ENCODE results near the gene EDRF1. TPM values are rescaled to one million over a fixed set of nuclear protein-coding genes. Genes with fewer than 3 reads are reported as not detected.

The EDRF1 gene
- total and polyA plus RNA-seq, 10 of the 15 experiments (the other 5 are each of a cell fraction or from before 2014, with no cell fraction given): 16.8 to 99.7 (median 42.9) TPM

DNA sequence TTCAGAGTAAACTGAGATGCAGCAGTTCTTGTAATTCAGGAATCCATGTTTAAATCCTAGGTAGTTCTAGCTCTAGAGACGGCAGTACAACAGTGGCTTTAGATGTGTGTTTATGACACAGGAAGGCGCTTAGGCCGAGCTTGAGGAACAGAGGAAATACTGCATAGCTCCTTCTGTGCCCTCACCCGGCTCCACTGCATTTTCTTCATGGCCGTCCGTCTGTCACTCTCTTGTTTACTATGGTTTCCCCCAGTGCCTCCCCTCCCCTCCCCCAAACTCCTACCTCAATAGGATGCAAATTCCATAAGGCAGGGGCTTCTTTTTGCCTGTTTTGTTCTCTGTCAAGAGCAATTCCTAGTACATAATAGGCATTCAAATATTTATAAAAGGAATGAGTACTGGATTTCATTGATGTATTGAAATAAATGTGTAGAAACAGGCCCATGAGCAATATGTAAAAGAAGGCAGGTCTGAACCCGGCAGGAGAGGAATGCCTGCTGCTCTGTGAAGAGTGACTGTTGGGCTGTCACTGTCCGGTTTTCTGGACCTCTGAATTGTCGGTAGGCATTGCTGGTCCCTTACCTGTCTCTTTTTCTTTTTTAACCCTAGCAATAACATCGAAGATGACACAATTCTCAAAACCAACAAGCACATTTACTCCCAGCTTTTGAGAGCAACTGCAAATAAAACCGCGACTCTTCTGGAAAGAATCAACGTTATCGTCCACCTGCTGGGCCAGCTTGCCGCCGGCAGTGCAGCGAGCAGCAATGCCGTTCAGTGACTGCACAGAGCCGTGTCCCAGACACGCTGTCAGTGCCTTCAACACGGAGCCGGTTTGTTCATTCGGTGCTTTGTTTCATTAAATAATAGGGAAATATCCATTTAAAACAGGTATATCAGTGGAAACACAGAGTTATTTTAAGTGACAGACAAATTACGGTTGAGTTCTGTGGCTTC lies 43.5 kb downstream of the EDRF1 start (continued):
- TF ChIP-seq, protein P1, sequence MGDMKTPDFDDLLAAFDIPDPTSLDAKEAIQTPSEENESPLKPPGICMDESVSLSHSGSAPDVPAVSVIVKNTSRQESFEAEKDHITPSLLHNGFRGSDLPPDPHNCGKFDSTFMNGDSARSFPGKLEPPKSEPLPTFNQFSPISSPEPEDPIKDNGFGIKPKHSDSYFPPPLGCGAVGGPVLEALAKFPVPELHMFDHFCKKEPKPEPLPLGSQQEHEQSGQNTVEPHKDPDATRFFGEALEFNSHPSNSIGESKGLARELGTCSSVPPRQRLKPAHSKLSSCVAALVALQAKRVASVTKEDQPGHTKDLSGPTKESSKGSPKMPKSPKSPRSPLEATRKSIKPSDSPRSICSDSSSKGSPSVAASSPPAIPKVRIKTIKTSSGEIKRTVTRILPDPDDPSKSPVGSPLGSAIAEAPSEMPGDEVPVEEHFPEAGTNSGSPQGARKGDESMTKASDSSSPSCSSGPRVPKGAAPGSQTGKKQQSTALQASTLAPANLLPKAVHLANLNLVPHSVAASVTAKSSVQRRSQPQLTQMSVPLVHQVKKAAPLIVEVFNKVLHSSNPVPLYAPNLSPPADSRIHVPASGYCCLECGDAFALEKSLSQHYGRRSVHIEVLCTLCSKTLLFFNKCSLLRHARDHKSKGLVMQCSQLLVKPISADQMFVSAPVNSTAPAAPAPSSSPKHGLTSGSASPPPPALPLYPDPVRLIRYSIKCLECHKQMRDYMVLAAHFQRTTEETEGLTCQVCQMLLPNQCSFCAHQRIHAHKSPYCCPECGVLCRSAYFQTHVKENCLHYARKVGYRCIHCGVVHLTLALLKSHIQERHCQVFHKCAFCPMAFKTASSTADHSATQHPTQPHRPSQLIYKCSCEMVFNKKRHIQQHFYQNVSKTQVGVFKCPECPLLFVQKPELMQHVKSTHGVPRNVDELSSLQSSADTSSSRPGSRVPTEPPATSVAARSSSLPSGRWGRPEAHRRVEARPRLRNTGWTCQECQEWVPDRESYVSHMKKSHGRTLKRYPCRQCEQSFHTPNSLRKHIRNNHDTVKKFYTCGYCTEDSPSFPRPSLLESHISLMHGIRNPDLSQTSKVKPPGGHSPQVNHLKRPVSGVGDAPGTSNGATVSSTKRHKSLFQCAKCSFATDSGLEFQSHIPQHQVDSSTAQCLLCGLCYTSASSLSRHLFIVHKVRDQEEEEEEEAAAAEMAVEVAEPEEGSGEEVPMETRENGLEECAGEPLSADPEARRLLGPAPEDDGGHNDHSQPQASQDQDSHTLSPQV (IDR thresholded peaks at IDR 0.05): no peak
- TF ChIP-seq, protein P2, sequence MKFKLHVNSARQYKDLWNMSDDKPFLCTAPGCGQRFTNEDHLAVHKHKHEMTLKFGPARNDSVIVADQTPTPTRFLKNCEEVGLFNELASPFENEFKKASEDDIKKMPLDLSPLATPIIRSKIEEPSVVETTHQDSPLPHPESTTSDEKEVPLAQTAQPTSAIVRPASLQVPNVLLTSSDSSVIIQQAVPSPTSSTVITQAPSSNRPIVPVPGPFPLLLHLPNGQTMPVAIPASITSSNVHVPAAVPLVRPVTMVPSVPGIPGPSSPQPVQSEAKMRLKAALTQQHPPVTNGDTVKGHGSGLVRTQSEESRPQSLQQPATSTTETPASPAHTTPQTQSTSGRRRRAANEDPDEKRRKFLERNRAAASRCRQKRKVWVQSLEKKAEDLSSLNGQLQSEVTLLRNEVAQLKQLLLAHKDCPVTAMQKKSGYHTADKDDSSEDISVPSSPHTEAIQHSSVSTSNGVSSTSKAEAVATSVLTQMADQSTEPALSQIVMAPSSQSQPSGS (IDR thresholded peaks at IDR 0.05; ENCODE audit: low read length): no peak

GRCh38 chr10:125765835-125766234 lies 46.3 kb downstream of the EDRF1 start:
- TF ChIP-seq, protein P3, sequence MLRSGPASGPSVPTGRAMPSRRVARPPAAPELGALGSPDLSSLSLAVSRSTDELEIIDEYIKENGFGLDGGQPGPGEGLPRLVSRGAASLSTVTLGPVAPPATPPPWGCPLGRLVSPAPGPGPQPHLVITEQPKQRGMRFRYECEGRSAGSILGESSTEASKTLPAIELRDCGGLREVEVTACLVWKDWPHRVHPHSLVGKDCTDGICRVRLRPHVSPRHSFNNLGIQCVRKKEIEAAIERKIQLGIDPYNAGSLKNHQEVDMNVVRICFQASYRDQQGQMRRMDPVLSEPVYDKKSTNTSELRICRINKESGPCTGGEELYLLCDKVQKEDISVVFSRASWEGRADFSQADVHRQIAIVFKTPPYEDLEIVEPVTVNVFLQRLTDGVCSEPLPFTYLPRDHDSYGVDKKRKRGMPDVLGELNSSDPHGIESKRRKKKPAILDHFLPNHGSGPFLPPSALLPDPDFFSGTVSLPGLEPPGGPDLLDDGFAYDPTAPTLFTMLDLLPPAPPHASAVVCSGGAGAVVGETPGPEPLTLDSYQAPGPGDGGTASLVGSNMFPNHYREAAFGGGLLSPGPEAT (IDR thresholded peaks at IDR 0.05; ENCODE audit: low read depth): no peak
- TF ChIP-seq SKIL (IDR thresholded peaks at IDR 0.05; ENCODE audit: low read depth, poor library complexity, severe bottlenecking) (no peak), NRF1 (conservative IDR thresholded peaks at IDR 0.05; ENCODE audit: low read depth, low read length) (no peak), PAX8 (IDR thresholded peaks at IDR 0.05) (no peak), CBX5 (IDR thresholded peaks at IDR 0.05; ENCODE audit: low read depth) (no peak), FOS (IDR thresholded peaks at IDR 0.05; ENCODE audit: borderline replicate concordance, extremely low read depth, insufficient read length) (no peak), KLF5 (IDR thresholded peaks at IDR 0.05; ENCODE audit: partially characterized antibody) (no peak), JUNB (IDR thresholded peaks at IDR 0.05) (no peak), IRF4 (IDR thresholded peaks at IDR 0.05; ENCODE audit: low read depth, low read length) (no peak)
- CTCF ChIA-PET: interaction anchor here (1.4 kb wide), 1 partner anchor 9 kb away, joined by 4 read pairs; no protein-coding TSS in a partner anchor
- H3K4me1 ChIP-seq (ENCODE audit: control insufficient read depth, insufficient read depth, low read length): no peaks in the 10 kb centered on the region
- SMC1A ChIA-PET (ENCODE audit: uncharacterized antibody, unreplicated experiment): interaction anchor here (1.1 to 1.3 kb wide), 2 partner anchors 10 to 55 kb away, joined by 4 read pairs; no protein-coding TSS in a partner anchor
- no peak for ATAC-seq
- no peaks in the 10 kb centered on the region for H3K79me2 ChIP-seq (ENCODE audit: control insufficient read depth, insufficient read depth, low read length)
- no peaks in the 10 kb centered on the region for H3K9me3 ChIP-seq (replicated peaks; ENCODE audit: control insufficient read depth, insufficient read depth, low read length)
- in situ Hi-C loops (cut with MboI) (no loop called here), intact Hi-C loops (cut with micrococcal nuclease; ENCODE audit: unreplicated experiment) (no loop called here)
- no peaks in the 10 kb centered on the region for H4K20me1 ChIP-seq (ENCODE audit: control insufficient read depth, insufficient read depth)
- DNase-seq (ENCODE audit: low read depth, low spot score): no peak
- no peak overlapping the region for H3K27ac ChIP-seq (ENCODE audit: control insufficient read depth, insufficient read depth)
- FAIRE-seq: no peak
- no peaks in the 10 kb centered on the region for H3K27me3 ChIP-seq (replicated peaks in 1 of 2; ENCODE audit: control insufficient read depth in 2 of 2, insufficient read depth in 2 of 2, low read length in 1 of 2)
- H3K36me3 ChIP-seq (ENCODE audit: control insufficient read depth in 2 of 2, insufficient read depth in 2 of 2, low read length in 1 of 2): peaks cover 5 to 32% of the 10 kb centered on the region in 2 experiments
- RAD21 ChIA-PET (ENCODE audit: unreplicated experiment): no interaction called here
- H2AFZ ChIP-seq (ENCODE audit: control insufficient read depth, low read depth, low read length): no peak overlapping the region
- 97% methylated on average over 2 of the region's 2 CpGs for WGBS (ENCODE audit: insufficient coverage, insufficient replicate concordance, low lambda C conversion rate, missing lambda C conversion rate)
- no peak overlapping the region for H3K4me3 ChIP-seq
- H3K9ac ChIP-seq (ENCODE audit: control insufficient read depth, insufficient read depth, low read length): no peak overlapping the region
- no peak overlapping the region for H3K4me2 ChIP-seq (ENCODE audit: control insufficient read depth, insufficient read depth)
- no TSS peak for BruUV-seq (replicated peaks)
- POLR2A ChIA-PET: no interaction called here

Measured in GM12878 (cell line).